ENCODE measurements around the gene STOML1. TPM values are rescaled to one million over a fixed set of nuclear protein-coding genes. Genes with fewer than 3 reads are reported as not detected.
"Not testable (repeated sequence)": the region's sequence is repeated elsewhere in the genome, so short reads cannot be mapped to it uniquely, and the experiment has no call there.

The STOML1 gene
- total RNA-seq, 1 experiment from 2014 or later, result 10.5 TPM

GRCh38 chr15:73942751-73943270 is 49.3 kb downstream of the STOML1 start:
- Histone ChIP-seq H3K27me3 (ENCODE audit: control insufficient read depth, insufficient read depth, low read length) (no peaks in the 10 kb centered on the region), H3K36me3 (replicated peaks; ENCODE audit: control insufficient read depth, insufficient read depth, low read length) (no peaks in the 10 kb centered on the region), H3K4me3 (ENCODE audit: insufficient read depth, low read depth, low read length) (no peak overlapping the region)
- DNase-seq, result no peak

GRCh38 chr15:73941871-73942635 is 50.0 kb downstream of the STOML1 start:
- no peak for DNase-seq

GRCh38 chr15:73941449-73941848 is 50.6 kb downstream of the STOML1 start:
- peak; percentile 28 for DNase-seq

More at GRCh38 chr15:73941871-73942635, 50.0 kb downstream of the STOML1 start:
- Histone ChIP-seq H3K36me3 (replicated peaks; ENCODE audit: control insufficient read depth, insufficient read depth, low read length) (no peaks in the 10 kb centered on the region), H3K4me3 (ENCODE audit: insufficient read depth, low read depth, low read length) (no peak overlapping the region), H3K27me3 (ENCODE audit: control insufficient read depth, insufficient read depth, low read length) (no peaks in the 10 kb centered on the region)

GRCh38 chr15:73941044-73941443 is 51.1 kb downstream of the STOML1 start:
- H3K27me3 ChIP-seq (ENCODE audit: control insufficient read depth, insufficient read depth, low read length), result no peaks in the 10 kb centered on the region
- H3K36me3 ChIP-seq (replicated peaks; ENCODE audit: control insufficient read depth, insufficient read depth, low read length), result no peaks in the 10 kb centered on the region
- H3K4me3 ChIP-seq (ENCODE audit: insufficient read depth, low read depth, low read length), result no peak overlapping the region
- peak; percentile 34 for DNase-seq

More at GRCh38 chr15:73941449-73941848, 50.6 kb downstream of the STOML1 start:
- no peaks in the 10 kb centered on the region for H3K27me3 ChIP-seq (ENCODE audit: control insufficient read depth, insufficient read depth, low read length)
- H3K4me3 ChIP-seq (ENCODE audit: insufficient read depth, low read depth, low read length), result no peak overlapping the region
- H3K36me3 ChIP-seq (replicated peaks; ENCODE audit: control insufficient read depth, insufficient read depth, low read length), result no peaks in the 10 kb centered on the region

GRCh38 chr15:73940061-73940981 is 51.8 kb downstream of the STOML1 start:
- peak; percentile 28 for DNase-seq
- Histone ChIP-seq H3K4me3 (ENCODE audit: insufficient read depth, low read depth, low read length) (no peak overlapping the region), H3K27me3 (ENCODE audit: control insufficient read depth, insufficient read depth, low read length) (no peaks in the 10 kb centered on the region), H3K36me3 (replicated peaks; ENCODE audit: control insufficient read depth, insufficient read depth, low read length) (no peaks in the 10 kb centered on the region)

- Histone ChIP-seq H3K36me3 (replicated peaks; ENCODE audit: control insufficient read depth, insufficient read depth, low read length) (no peaks in the 10 kb centered on the region), H3K27me3 (ENCODE audit: control insufficient read depth, insufficient read depth, low read length) (no peaks in the 10 kb centered on the region), H3K4me3 (ENCODE audit: insufficient read depth, low read depth, low read length) (no peak overlapping the region)
- DNase-seq, result peak; percentile 44
Measured at GRCh38 chr15:73939138-73939537, 53.0 kb downstream of the STOML1 start.

GRCh38 chr15:73938516-73938915 is 53.6 kb downstream of the STOML1 start:
- DNase-seq; H3K36me3 ChIP-seq (replicated peaks; ENCODE audit: control insufficient read depth, insufficient read depth, low read length): not testable (repeated sequence)

GRCh38 chr15:73937726-73938125 is 54.4 kb downstream of the STOML1 start:
- DNase-seq, result no peak
- Histone ChIP-seq H3K27me3 (ENCODE audit: control insufficient read depth, insufficient read depth, low read length) (no peaks in the 10 kb centered on the region), H3K4me3 (ENCODE audit: insufficient read depth, low read depth, low read length) (no peak overlapping the region), H3K36me3 (replicated peaks; ENCODE audit: control insufficient read depth, insufficient read depth, low read length) (no peaks in the 10 kb centered on the region)

More at GRCh38 chr15:73938516-73938915, 53.6 kb downstream of the STOML1 start:
- not testable (repeated sequence) for H3K27me3 ChIP-seq (ENCODE audit: control insufficient read depth, insufficient read depth, low read length); H3K4me3 ChIP-seq (ENCODE audit: insufficient read depth, low read depth, low read length)

GRCh38 chr15:73937296-73937695 is 54.8 kb downstream of the STOML1 start:
- Histone ChIP-seq H3K4me3 (ENCODE audit: insufficient read depth, low read depth, low read length) (no peak overlapping the region), H3K27me3 (ENCODE audit: control insufficient read depth, insufficient read depth, low read length) (no peaks in the 10 kb centered on the region), H3K36me3 (replicated peaks; ENCODE audit: control insufficient read depth, insufficient read depth, low read length) (no peaks in the 10 kb centered on the region)
- DNase-seq, result no peak

GRCh38 chr15:73936588-73937290 is 55.4 kb downstream of the STOML1 start:
- Histone ChIP-seq H3K36me3 (replicated peaks; ENCODE audit: control insufficient read depth, insufficient read depth, low read length) (no peaks in the 10 kb centered on the region), H3K4me3 (ENCODE audit: insufficient read depth, low read depth, low read length) (no peak overlapping the region), H3K27me3 (ENCODE audit: control insufficient read depth, insufficient read depth, low read length) (no peaks in the 10 kb centered on the region)
- peak; percentile 32 for DNase-seq

GRCh38 chr15:73936181-73936580 is 55.9 kb downstream of the STOML1 start:
- H3K4me3 ChIP-seq (ENCODE audit: insufficient read depth, low read depth, low read length), result no peak overlapping the region
- DNase-seq, result peak; percentile 84
- H3K27me3 ChIP-seq (ENCODE audit: control insufficient read depth, insufficient read depth, low read length), result no peaks in the 10 kb centered on the region
- no peaks in the 10 kb centered on the region for H3K36me3 ChIP-seq (replicated peaks; ENCODE audit: control insufficient read depth, insufficient read depth, low read length)

GRCh38 chr15:73935547-73935946 is 56.5 kb downstream of the STOML1 start:
- Histone ChIP-seq H3K36me3 (replicated peaks; ENCODE audit: control insufficient read depth, insufficient read depth, low read length) (no peaks in the 10 kb centered on the region), H3K4me3 (ENCODE audit: insufficient read depth, low read depth, low read length) (no peak overlapping the region), H3K27me3 (ENCODE audit: control insufficient read depth, insufficient read depth, low read length) (no peaks in the 10 kb centered on the region)
- peak; percentile 79 for DNase-seq

- DNase-seq, result no peak
- no peak overlapping the region for H3K4me3 ChIP-seq (ENCODE audit: insufficient read depth, low read depth, low read length)
- H3K27me3 ChIP-seq (ENCODE audit: control insufficient read depth, insufficient read depth, low read length), result no peaks in the 10 kb centered on the region
- no peaks in the 10 kb centered on the region for H3K36me3 ChIP-seq (replicated peaks; ENCODE audit: control insufficient read depth, insufficient read depth, low read length)
Measured at GRCh38 chr15:73934281-73934680, 57.8 kb downstream of the STOML1 start.
